ENCODE measurements around the gene SDK2. TPM values are rescaled to one million over a fixed set of nuclear protein-coding genes. Genes with fewer than 3 reads are reported as not detected.

SDK2 gene
- total and polyA plus RNA-seq, 2 of the 8 experiments (the other 6 are each of a cell fraction or from before 2014, with no cell fraction given), result 3.9 to 4.1 TPM

DNA sequence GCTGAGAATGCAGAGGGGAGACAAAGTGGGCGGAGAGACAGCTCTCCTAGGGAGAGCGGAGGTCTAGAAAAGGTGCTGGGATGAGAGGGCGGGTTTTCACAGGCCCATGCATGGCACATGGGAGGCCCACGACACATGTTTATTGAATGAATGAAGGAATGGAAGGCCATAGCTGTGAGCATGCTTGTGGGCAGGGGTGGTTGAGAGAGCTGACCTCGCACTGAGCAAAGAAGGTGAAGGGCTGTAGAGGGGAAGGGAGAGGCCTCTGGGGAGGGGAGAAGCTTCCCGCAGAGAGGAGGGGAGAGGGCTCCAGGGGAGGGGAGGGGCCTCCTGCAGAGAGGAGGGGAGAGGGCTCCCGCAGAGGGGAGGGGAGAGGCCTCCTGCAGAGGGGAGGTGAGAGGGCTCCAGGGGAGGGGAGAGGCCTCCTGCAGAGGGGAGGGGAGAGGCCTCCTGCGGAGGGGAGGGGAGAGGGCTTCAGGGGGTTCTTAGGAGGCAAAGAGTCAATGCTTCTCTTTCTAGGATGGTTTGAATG lies 27.3 kb downstream of the SDK2 start (continued):
- TF ChIP-seq SRF (IDR thresholded peaks at IDR 0.05; ENCODE audit: low read depth, low read length), result no peak
- no peak for TF ChIP-seq FOSL1 (IDR thresholded peaks at IDR 0.05; ENCODE audit: insufficient read depth, low read depth, low read length)
- TF ChIP-seq BRCA1 (IDR thresholded peaks at IDR 0.05; ENCODE audit: low read depth, low read length), result no peak
- TF ChIP-seq JUN (IDR thresholded peaks at IDR 0.05; ENCODE audit: low read depth, low read length), result no peak
- no peak for TF ChIP-seq TAF7 (optimal IDR thresholded peaks at IDR 0.05; ENCODE audit: borderline replicate concordance, low read depth, low read length)
- TF ChIP-seq CHD7 (IDR thresholded peaks at IDR 0.05; ENCODE audit: insufficient replicate concordance, low read length), result no peak
